IPS DF 6.9 (cell line): ENCODE results near the gene FAM168B.

ENCODE experiments used
- DNase-seq: peaks from one replicate; pipeline ENCODE4 v3.0.0-alpha.2; 2013; ENCODE audit warnings: low read depth, low spot score
- H3K27ac ChIP-seq: one replicate; pipeline ENCODE4 v1.5.1; 2013; ENCODE audit warnings: low read length, control low read depth
- H3K27me3 ChIP-seq: 2 replicates; pipeline ENCODE4 v1.6.1; 2013; ENCODE audit warnings: mild to moderate bottlenecking, low read length; ENCODE audit not compliant: control insufficient read depth, insufficient read depth
- H3K36me3 ChIP-seq: 2 replicates; pipeline ENCODE4 v1.6.1; 2013; ENCODE audit warnings: low read length; ENCODE audit not compliant: control insufficient read depth, insufficient read depth
- H3K4me1 ChIP-seq: 2 replicates; pipeline ENCODE4 v1.6.1; 2013; ENCODE audit warnings: low read length; ENCODE audit not compliant: control insufficient read depth, insufficient read depth
- H3K4me3 ChIP-seq: 2 replicates; pipeline ENCODE4 v1.5.1; 2013; ENCODE audit warnings: mild to moderate bottlenecking, low read length
- H3K9me3 ChIP-seq: 2 replicates; pipeline ENCODE4 v1.6.1; 2013; ENCODE audit warnings: low read length, inconsistent platforms; ENCODE audit not compliant: control insufficient read depth, insufficient read depth
- WGBS: extraction: QIAGEN DNeasy Blood & Tissue Kit; methylation state at CpG from one replicate; pipeline ENCODE4 v1.1.7; 2013; ENCODE audit warnings: mixed read lengths, missing lambda C conversion rate; ENCODE audit not compliant: insufficient read length, insufficient coverage; 5-methylcytosine and 5-hydroxymethylcytosine counted together

The FAM168B gene

GRCh38 chr2:131026919-131027318 is 66.3 kb downstream of the FAM168B start:
- H3K36me3 ChIP-seq, result no peaks in the 10 kb centered on the region
- no peak overlapping the region for H3K4me3 ChIP-seq
- no peaks in the 10 kb centered on the region; the same call in 1 of the 2 replicates for H3K27me3 ChIP-seq
- no peaks in the 10 kb centered on the region for H3K9me3 ChIP-seq
- WGBS, result no CpG with 5 or more reads among the region's 5 CpGs
- no peak overlapping the region for H3K27ac ChIP-seq
- DNase-seq, result no peak
- no peaks in the 10 kb centered on the region for H3K4me1 ChIP-seq

- Histone ChIP-seq H3K27ac (no peak overlapping the region), H3K36me3 (no peaks in the 10 kb centered on the region), H3K9me3 (no peaks in the 10 kb centered on the region), H3K4me1 (no peaks in the 10 kb centered on the region), H3K4me3 (no peak overlapping the region), H3K27me3 (no peaks in the 10 kb centered on the region; the same call in 1 of the 2 replicates)
- DNase-seq, result no peak
- no CpG with 5 or more reads among the region's 1 CpG for WGBS
Observed at GRCh38 chr2:131023758-131024157, 69.5 kb downstream of the FAM168B start.

- Histone ChIP-seq H3K36me3 (no peaks in the 10 kb centered on the region), H3K4me1 (no peaks in the 10 kb centered on the region), H3K9me3 (no peaks in the 10 kb centered on the region), H3K27me3 (no peaks in the 10 kb centered on the region; the same call in 1 of the 2 replicates), H3K27ac (no peak overlapping the region), H3K4me3 (no peak overlapping the region)
- no CpG with 5 or more reads among the region's 1 CpG for WGBS
- DNase-seq, result no peak
Observed at GRCh38 chr2:131022731-131023130, 70.5 kb downstream of the FAM168B start.

GRCh38 chr2:131016826-131017741 is 76.2 kb downstream of the FAM168B start:
- Histone ChIP-seq H3K27ac (no peak overlapping the region), H3K4me1 (no peaks in the 10 kb centered on the region), H3K36me3 (no peaks in the 10 kb centered on the region), H3K9me3 (no peaks in the 10 kb centered on the region), H3K27me3 (no peaks in the 10 kb centered on the region), H3K4me3 (no peak overlapping the region)
- WGBS, result no CpG with 5 or more reads among the region's 8 CpGs
- DNase-seq, result no peak

GRCh38 chr2:131015764-131016163 is 77.5 kb downstream of the FAM168B start:
- Histone ChIP-seq H3K36me3 (no peaks in the 10 kb centered on the region), H3K4me3 (no peak overlapping the region), H3K27ac (no peak overlapping the region), H3K4me1 (no peaks in the 10 kb centered on the region), H3K27me3 (no peaks in the 10 kb centered on the region), H3K9me3 (no peaks in the 10 kb centered on the region)
- WGBS, result no CpG with 5 or more reads among the region's 11 CpGs
- no peak for DNase-seq

GRCh38 chr2:131014141-131014540 is 79.1 kb downstream of the FAM168B start:
- Histone ChIP-seq H3K36me3 (no peaks in the 10 kb centered on the region), H3K27me3 (no peaks in the 10 kb centered on the region), H3K4me1 (no peaks in the 10 kb centered on the region), H3K4me3 (no peak overlapping the region), H3K27ac (no peak overlapping the region), H3K9me3 (no peaks in the 10 kb centered on the region)
- DNase-seq, result no peak

- Histone ChIP-seq H3K9me3 (no peaks in the 10 kb centered on the region), H3K27me3 (no peaks in the 10 kb centered on the region), H3K36me3 (no peaks in the 10 kb centered on the region), H3K4me3 (no peak overlapping the region), H3K4me1 (peaks cover 1% of the 10 kb centered on the region; the same call in 1 of the 2 replicates), H3K27ac (no peak overlapping the region)
- WGBS, result no CpG with 5 or more reads among the region's 7 CpGs
- DNase-seq, result no peak
Observed at GRCh38 chr2:131011486-131011885, 81.8 kb downstream of the FAM168B start.

GRCh38 chr2:131010566-131010965 is 82.7 kb downstream of the FAM168B start:
- Histone ChIP-seq H3K4me1 (peaks cover 1% of the 10 kb centered on the region; the same call in 1 of the 2 replicates), H3K27me3 (no peaks in the 10 kb centered on the region), H3K4me3 (no peak overlapping the region), H3K36me3 (no peaks in the 10 kb centered on the region), H3K27ac (no peak overlapping the region), H3K9me3 (no peaks in the 10 kb centered on the region)
- DNase-seq, result no peak
- WGBS, result no CpG with 5 or more reads among the region's 4 CpGs

- no peaks in the 10 kb centered on the region for H3K27me3 ChIP-seq
- H3K27ac ChIP-seq, result no peak overlapping the region
- WGBS, result no CpG with 5 or more reads among the region's 6 CpGs
- DNase-seq, result no peak
- peaks cover 1% of the 10 kb centered on the region; the same call in 1 of the 2 replicates for H3K4me1 ChIP-seq
- H3K36me3 ChIP-seq, result no peaks in the 10 kb centered on the region
- no peaks in the 10 kb centered on the region for H3K9me3 ChIP-seq
- H3K4me3 ChIP-seq, result no peak overlapping the region
Observed at GRCh38 chr2:131009713-131010475, 83.4 kb downstream of the FAM168B start.

- no peaks in the 10 kb centered on the region for H3K36me3 ChIP-seq
- no peak overlapping the region for H3K4me3 ChIP-seq
- H3K27me3 ChIP-seq, result no peaks in the 10 kb centered on the region
- no peaks in the 10 kb centered on the region for H3K9me3 ChIP-seq
- peaks cover 1% of the 10 kb centered on the region; the same call in 1 of the 2 replicates for H3K4me1 ChIP-seq
- H3K27ac ChIP-seq, result no peak overlapping the region
- WGBS, result no CpG with 5 or more reads among the region's 1 CpG
- DNase-seq, result no peak
Observed at GRCh38 chr2:131008967-131009366, 84.3 kb downstream of the FAM168B start.
